ENCODE data around the gene FAM83F.

The FAM83F gene

DNA sequence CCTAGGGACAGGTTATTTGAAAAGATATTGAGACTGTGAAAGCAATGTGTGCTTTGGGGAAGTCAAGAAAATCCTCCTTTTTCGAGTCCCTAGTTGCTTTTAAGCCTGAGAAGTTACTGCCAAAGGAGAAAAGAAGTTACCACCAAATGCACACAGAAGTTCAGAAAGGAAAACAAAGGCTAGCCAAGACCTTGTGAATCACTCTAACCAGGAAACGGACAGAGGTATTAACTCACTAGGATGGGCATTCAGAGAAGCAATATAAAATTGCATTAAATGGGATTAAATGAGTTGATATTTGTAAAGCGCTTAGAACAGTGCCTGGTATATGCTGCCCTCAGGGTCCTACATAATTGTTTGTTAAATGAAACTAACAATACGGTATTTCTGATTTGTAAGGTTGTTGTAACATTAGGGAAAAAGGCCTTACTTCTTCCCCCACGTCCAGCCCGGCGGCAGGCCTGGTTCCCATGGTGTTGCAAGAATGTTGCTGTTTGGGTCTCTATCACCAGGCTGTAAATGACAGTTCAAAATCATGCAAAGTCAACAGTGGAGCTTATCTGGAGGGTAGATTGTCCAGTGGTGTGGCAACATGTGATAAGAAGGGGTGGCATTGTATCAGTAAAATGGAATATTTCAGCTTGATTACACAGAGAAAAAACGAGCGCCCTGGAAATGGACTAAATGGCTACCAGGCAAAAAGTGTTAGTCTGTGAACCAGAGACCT is 27.5 kb upstream of the FAM83F start:
- DNase-seq (ENCODE audit: low read depth) = no peak
- no peak overlapping the region for H3K4me3 ChIP-seq (ENCODE audit: low read depth, low read length)
- TF ChIP-seq, protein P1, sequence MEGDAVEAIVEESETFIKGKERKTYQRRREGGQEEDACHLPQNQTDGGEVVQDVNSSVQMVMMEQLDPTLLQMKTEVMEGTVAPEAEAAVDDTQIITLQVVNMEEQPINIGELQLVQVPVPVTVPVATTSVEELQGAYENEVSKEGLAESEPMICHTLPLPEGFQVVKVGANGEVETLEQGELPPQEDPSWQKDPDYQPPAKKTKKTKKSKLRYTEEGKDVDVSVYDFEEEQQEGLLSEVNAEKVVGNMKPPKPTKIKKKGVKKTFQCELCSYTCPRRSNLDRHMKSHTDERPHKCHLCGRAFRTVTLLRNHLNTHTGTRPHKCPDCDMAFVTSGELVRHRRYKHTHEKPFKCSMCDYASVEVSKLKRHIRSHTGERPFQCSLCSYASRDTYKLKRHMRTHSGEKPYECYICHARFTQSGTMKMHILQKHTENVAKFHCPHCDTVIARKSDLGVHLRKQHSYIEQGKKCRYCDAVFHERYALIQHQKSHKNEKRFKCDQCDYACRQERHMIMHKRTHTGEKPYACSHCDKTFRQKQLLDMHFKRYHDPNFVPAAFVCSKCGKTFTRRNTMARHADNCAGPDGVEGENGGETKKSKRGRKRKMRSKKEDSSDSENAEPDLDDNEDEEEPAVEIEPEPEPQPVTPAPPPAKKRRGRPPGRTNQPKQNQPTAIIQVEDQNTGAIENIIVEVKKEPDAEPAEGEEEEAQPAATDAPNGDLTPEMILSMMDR (IDR thresholded peaks at IDR 0.05; ENCODE audit: control insufficient read depth, extremely low read depth, insufficient read depth) = no peak

DNA sequence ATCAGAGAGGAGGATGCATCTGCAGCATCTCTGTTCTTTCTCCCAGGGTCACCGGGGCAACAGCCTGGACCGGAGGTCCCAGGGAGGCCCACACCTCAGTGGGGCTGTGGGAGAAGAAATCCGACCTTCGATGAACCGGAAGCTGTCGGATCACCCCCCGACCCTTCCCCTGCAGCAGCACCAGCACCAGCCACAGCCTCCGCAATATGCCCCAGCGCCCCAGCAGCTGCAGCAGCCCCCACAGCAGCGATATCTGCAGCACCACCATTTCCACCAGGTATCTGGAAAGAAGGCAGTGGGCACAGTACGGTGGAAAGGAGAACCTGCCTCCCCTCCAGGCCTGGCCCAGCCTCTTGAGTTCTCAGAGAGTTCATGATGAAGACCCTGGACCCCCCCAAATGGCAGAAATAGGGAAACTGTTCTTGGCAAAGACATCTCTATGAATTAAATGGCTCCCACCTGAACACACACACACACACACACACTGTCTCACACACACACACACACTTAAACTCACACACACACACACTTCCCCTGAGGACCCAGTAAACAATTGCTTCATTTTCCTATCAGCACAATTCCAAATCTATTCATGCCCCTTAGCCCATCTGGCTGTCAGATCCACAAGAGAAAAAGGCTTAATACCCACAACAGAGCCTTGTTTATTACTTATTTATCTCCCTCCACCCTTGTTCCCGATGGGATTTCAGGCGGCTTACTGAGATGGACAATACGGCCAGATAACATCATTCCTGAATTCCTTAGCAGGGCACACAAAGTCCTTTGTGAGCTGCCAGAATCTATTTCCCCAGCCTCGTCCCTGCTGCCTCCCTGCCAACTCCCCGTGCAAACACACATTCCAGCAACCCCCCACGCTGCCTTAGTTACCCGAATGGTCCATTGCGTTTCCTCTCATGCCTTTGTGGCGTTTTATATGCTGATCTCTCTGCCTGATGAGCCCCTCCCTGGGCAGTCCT is 26.5 kb upstream of the FAM83F start:
- peak; percentile 46 for DNase-seq (ENCODE audit: low read depth)
- no peak overlapping the region for H3K4me3 ChIP-seq (ENCODE audit: low read depth, low read length)
- TF ChIP-seq, protein P1 (IDR thresholded peaks at IDR 0.05; ENCODE audit: control insufficient read depth, extremely low read depth, insufficient read depth) = no peak

DNA sequence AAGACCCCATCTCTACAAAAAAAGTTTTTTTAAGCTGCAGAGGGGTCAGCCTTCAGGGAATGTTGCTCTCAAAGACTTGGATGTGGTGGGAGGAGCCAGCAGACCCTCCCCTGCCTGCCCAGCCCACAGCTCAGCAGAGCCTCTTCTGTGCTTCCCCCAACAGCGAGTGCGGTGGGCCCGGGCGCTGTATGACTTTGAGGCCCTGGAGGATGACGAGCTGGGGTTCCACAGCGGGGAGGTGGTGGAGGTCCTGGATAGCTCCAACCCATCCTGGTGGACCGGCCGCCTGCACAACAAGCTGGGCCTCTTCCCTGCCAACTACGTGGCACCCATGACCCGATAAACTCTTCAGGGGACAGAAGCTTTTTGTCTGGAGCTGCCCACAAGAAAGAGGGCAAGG is 24.0 kb upstream of the FAM83F start:
- no peak overlapping the region for H3K4me3 ChIP-seq (ENCODE audit: low read depth, low read length)
- TF ChIP-seq, protein P1 (IDR thresholded peaks at IDR 0.05; ENCODE audit: control insufficient read depth, extremely low read depth, insufficient read depth) = no peak
- no peak for DNase-seq (ENCODE audit: low read depth)

DNA sequence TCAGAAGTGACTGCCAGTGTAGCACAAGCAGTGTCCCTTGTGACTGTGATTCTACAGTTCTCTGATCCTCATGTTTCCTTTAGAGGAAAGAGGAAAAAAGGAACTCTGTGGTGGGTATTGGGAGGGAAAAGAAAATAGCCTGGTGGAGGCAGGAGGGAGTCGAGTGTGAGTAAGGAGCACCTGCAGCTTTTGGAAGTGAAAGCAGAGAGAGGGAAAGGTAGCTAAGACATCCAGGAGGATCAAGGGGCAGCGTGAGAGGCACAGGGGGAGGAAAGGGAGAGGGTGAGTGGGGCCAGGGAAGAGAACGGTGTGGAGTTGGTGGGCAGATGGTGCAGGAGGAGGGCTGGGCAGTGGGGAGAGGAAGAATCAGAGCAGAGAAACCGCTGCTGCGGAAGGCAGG is 22.1 kb upstream of the FAM83F start:
- DNase-seq (ENCODE audit: low read depth) = no peak
- TF ChIP-seq, protein P1 (IDR thresholded peaks at IDR 0.05; ENCODE audit: control insufficient read depth, extremely low read depth, insufficient read depth) = no peak
- no peak overlapping the region for H3K4me3 ChIP-seq (ENCODE audit: low read depth, low read length)

DNA sequence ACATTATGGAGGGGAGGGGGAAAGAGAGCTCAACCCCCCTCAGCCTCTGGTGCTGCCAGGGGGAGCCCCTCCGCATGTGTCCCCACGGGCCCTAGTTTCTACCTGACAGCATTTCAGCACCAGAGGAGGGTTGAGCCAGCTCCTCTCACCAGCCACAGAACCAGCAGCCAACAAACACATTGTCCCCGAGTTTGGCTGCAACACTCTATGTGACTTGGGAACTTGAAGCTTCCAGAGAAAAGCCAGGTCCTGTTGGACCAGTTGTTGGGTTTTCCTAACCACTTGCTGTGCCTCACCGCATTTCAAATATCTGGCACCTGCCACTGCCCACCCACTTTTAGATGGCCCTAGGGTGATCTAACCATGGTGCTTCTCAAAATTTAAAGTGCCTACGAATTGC is 21.1 kb upstream of the FAM83F start:
- no peak for DNase-seq (ENCODE audit: low read depth)
- H3K4me3 ChIP-seq (ENCODE audit: low read depth, low read length) = no peak overlapping the region
- TF ChIP-seq, protein P1 (IDR thresholded peaks at IDR 0.05; ENCODE audit: control insufficient read depth, extremely low read depth, insufficient read depth) = no peak

DNA sequence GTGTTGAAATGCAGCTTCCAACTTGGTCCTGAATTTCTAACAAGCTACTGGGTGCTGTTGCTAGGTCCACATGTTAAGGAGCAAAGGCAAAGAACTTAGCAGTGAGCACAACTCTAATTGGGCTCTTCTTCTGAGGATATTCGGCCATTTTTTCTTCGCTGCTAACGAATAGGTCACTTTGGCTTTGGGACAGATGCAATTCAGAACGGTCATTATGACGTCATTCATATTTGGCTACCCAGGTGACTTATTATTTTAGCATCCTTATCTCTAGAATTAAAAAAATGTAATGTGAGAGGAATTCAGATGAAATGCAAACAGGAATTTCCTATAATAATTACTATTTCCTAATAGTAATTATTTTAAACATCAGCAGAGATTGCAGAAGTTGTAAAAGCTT is 20.7 kb upstream of the FAM83F start:
- DNase-seq (ENCODE audit: low read depth) = no peak
- H3K4me3 ChIP-seq (ENCODE audit: low read depth, low read length) = no peak overlapping the region
- TF ChIP-seq, protein P1 (IDR thresholded peaks at IDR 0.05; ENCODE audit: control insufficient read depth, extremely low read depth, insufficient read depth) = no peak

All from LNCaP clone FGC (cell line).